MM.1S (cell line): ENCODE data around the gene MAGI2.

Experiments
- DNase-seq: peaks from one replicate; pipeline ENCODE4 v3.0.0-alpha.2; 2015
- H2AFZ ChIP-seq: fragments of 300-600 bp; sonication (generic); 2 replicates; pipeline ENCODE4 v1.6.0; 2016; ENCODE audit warnings: antibody characterized with exemption, low read length
- H3F3A ChIP-seq: fragments of 300-600 bp; sonication (generic); 2 replicates; pipeline ENCODE4 v1.6.1; 2016; ENCODE audit warnings: mild to moderate bottlenecking, antibody characterized with exemption, low read length, moderate library complexity, mixed read lengths; ENCODE audit not compliant: insufficient read depth
- H3K27ac ChIP-seq: fragments of 300-600 bp; sonication (generic); 2 replicates; pipeline ENCODE4 v1.5.1; 2016; ENCODE audit warnings: mild to moderate bottlenecking, low read length
- H3K27me3 ChIP-seq: fragments of 300-600 bp; sonication (generic); replicated peaks from 2 replicates; pipeline ENCODE4 v1.6.0; 2016; ENCODE audit warnings: low read length; ENCODE audit not compliant: insufficient read depth
- H3K36me3 ChIP-seq: fragments of 300-600 bp; sonication (generic); replicated peaks from 2 replicates; pipeline ENCODE4 v1.6.1; 2016; ENCODE audit warnings: mild to moderate bottlenecking, low read length, mixed read lengths; ENCODE audit not compliant: insufficient read depth
- H3K4me1 ChIP-seq: fragments of 300-600 bp; sonication (generic); 2 replicates; pipeline ENCODE4 v1.6.1; 2016; ENCODE audit warnings: low read length, mixed read lengths
- H3K4me2 ChIP-seq: fragments of 300-600 bp; sonication (generic); 2 replicates; pipeline ENCODE4 v1.6.0; 2016; ENCODE audit warnings: low read depth, low read length
- H3K4me3 ChIP-seq: fragments of 300-600 bp; sonication (generic); 2 replicates; pipeline ENCODE4 v1.5.1; 2016; ENCODE audit warnings: low read length, mixed read lengths
- H3K79me2 ChIP-seq: fragments of 300-600 bp; sonication (generic); 2 replicates; pipeline ENCODE4 v1.6.1; 2016; ENCODE audit warnings: mixed run types, low read length, mixed read lengths
- H3K9ac ChIP-seq: fragments of 300-600 bp; sonication (generic); 2 replicates; pipeline ENCODE4 v1.6.1; 2016; ENCODE audit warnings: low read length, mixed read lengths
- H3K9me2 ChIP-seq: fragments of 300-600 bp; sonication (generic); replicated peaks from 2 replicates; pipeline ENCODE4 v1.6.1; 2016; ENCODE audit warnings: mild to moderate bottlenecking, low read length, mixed read lengths; ENCODE audit not compliant: insufficient read depth
- H3K9me3 ChIP-seq: fragments of 300-600 bp; sonication (generic); replicated peaks from 2 replicates; pipeline ENCODE4 v1.6.1; 2016; ENCODE audit warnings: mild to moderate bottlenecking, low read length, mixed read lengths; ENCODE audit not compliant: insufficient read depth
- H4K20me1 ChIP-seq: fragments of 300-600 bp; sonication (generic); 2 replicates; pipeline ENCODE4 v1.6.1; 2016; ENCODE audit warnings: mild to moderate bottlenecking, low read length, moderate library complexity, mixed read lengths; ENCODE audit not compliant: insufficient read depth
- EZH2 ChIP-seq: fragments of 300-600 bp; sonication (generic); optimal IDR thresholded peaks from 2 replicates; pipeline ENCODE3; 2017; ENCODE audit warnings: low read depth, mild to moderate bottlenecking, antibody characterized with exemption, low read length, mixed read lengths
- EZH2phosphoT487 ChIP-seq: fragments of 300-600 bp; sonication (generic); IDR thresholded peaks from 2 replicates; pipeline ENCODE4 v1.6.1; 2018; ENCODE audit warnings: antibody characterized with exemption, low read length
- TF ChIP-seq, protein P1 (sequence below): fragments of 300-600 bp; sonication (generic); IDR thresholded peaks from 2 replicates; pipeline ENCODE4 v1.5.1; 2016; ENCODE audit warnings: antibody characterized with exemption, low read length, mixed read lengths

The MAGI2 gene

DNA sequence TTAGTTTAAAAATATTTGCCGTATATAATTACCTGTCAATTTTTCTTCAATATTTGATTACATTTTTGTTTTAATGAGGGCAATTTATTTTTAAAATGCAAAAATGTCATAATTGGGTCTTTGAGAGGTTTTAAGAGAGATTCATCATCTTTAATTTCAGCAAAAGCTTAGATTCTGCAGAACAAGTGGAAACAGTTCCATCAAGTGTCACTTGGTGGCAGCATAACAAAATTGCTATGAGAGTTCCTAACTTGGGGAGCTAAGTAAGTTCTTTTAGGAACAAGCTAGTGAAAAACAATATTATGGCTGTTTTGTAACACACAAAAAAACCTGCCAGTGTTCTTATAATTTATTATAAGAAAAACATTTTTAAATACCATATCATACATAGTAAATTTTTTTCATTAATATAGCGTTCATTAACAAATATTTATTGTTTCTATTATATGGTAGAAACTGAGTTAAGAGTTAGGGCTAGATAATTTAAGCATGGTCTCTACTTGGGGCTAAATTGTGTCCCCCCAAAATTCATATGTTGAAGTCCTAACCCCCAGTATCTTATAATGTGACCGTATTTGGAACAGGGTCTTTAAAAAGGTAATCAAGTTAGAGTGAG is 155.2 kb downstream of the MAGI2 start:
- H3F3A ChIP-seq, result no peaks in the 10 kb centered on the region

DNA sequence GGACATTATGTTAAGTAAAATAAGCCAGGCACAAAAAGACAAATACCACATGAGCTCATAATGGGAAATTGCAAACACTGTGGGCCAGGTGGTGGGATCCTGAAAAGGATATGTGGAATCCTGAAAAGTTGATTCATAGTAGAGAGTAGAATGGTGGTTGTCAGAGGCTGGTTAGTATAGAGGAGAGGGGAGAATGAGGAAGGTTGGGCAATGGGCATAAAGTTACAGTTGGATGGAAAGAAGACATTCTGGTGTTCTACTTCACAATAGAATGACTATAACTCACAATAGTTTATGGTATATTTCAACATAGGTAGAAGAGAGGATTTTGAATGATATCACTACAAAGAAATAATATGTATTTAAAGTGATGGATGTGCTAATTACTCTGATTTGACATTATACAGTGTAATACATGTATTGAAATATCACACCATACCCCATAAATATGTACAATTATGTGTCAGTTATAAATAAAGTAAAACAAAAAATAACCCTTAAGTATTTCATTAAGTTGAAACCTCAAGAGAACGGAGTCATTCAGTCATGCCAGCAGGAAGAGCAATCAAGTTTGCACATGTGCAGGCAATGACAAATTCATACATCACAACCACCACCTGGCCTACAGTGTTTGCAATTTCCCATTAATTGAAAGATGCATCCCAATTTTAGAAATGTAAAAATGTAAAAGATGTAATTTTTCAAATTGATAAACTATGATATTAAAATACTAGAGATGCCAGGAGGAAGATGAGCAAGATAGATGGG is 156.7 kb downstream of the MAGI2 start:
- no peaks in the 10 kb centered on the region for H3F3A ChIP-seq
- no peak overlapping the region for H3K4me2 ChIP-seq
- no peaks in the 10 kb centered on the region for H3K4me1 ChIP-seq
- H3K27ac ChIP-seq, result no peak overlapping the region
- H3K4me3 ChIP-seq, result no peak overlapping the region
- H3K9me2 ChIP-seq, result no peaks in the 10 kb centered on the region
- no peaks in the 10 kb centered on the region for H4K20me1 ChIP-seq
- H3K36me3 ChIP-seq, result no peaks in the 10 kb centered on the region
- H3K27me3 ChIP-seq, result no peaks in the 10 kb centered on the region
- H3K9ac ChIP-seq, result no peak overlapping the region
- H3K9me3 ChIP-seq, result no peaks in the 10 kb centered on the region
- TF ChIP-seq, protein P1, sequence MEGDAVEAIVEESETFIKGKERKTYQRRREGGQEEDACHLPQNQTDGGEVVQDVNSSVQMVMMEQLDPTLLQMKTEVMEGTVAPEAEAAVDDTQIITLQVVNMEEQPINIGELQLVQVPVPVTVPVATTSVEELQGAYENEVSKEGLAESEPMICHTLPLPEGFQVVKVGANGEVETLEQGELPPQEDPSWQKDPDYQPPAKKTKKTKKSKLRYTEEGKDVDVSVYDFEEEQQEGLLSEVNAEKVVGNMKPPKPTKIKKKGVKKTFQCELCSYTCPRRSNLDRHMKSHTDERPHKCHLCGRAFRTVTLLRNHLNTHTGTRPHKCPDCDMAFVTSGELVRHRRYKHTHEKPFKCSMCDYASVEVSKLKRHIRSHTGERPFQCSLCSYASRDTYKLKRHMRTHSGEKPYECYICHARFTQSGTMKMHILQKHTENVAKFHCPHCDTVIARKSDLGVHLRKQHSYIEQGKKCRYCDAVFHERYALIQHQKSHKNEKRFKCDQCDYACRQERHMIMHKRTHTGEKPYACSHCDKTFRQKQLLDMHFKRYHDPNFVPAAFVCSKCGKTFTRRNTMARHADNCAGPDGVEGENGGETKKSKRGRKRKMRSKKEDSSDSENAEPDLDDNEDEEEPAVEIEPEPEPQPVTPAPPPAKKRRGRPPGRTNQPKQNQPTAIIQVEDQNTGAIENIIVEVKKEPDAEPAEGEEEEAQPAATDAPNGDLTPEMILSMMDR, result no peak
- no peak for TF ChIP-seq EZH2phosphoT487
- no peak for TF ChIP-seq EZH2
- no peak overlapping the region for H2AFZ ChIP-seq
- no peaks in the 10 kb centered on the region for H3K79me2 ChIP-seq
- no peak for DNase-seq

More for the DNA sequence above, 155.2 kb downstream of the MAGI2 start:
- no peak overlapping the region for H3K4me2 ChIP-seq
- no peak overlapping the region for H3K9ac ChIP-seq
- no peaks in the 10 kb centered on the region for H3K9me3 ChIP-seq
- no peak overlapping the region for H2AFZ ChIP-seq
- H3K27me3 ChIP-seq, result no peaks in the 10 kb centered on the region
- H4K20me1 ChIP-seq, result no peaks in the 10 kb centered on the region
- H3K79me2 ChIP-seq, result no peaks in the 10 kb centered on the region
- peak; percentile 57 for DNase-seq
- H3K27ac ChIP-seq, result no peak overlapping the region
- no peaks in the 10 kb centered on the region for H3K36me3 ChIP-seq
- no peaks in the 10 kb centered on the region for H3K9me2 ChIP-seq
- no peak overlapping the region for H3K4me3 ChIP-seq
- TF ChIP-seq EZH2phosphoT487 (no peak), EZH2 (no peak)
- TF ChIP-seq, protein P1, result peak; percentile 67
- no peaks in the 10 kb centered on the region for H3K4me1 ChIP-seq

DNA sequence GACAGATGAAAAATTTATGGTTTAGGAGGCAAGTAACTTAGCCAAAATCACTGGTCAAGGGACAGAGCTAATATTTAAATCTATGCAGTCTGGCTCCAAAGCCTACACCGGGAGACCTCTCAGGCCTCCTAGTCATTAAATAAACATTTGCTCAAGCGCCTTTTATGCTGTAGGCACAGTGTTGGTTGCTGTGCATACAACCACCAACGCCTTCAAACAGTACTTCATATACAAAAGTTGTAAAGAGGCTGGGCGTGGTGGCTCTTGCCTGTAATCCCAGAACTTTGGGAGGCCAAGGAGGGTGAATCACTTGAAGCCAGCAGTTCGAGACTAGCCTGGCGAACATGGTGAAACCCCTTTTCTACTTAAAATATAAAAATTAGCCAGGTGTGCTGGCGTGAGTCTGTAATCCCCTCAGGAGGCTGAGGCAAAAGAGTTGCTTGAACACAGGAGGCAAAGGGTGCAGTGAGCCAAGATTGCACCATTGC is 159.8 kb downstream of the MAGI2 start:
- H3K79me2 ChIP-seq, result no peaks in the 10 kb centered on the region
- H3K27me3 ChIP-seq, result no peaks in the 10 kb centered on the region
- TF ChIP-seq EZH2phosphoT487, result no peak
- TF ChIP-seq, protein P1, result no peak
- no peaks in the 10 kb centered on the region for H3K9me3 ChIP-seq
- no peak overlapping the region for H3K9ac ChIP-seq
- H3K27ac ChIP-seq, result no peak overlapping the region
- no peaks in the 10 kb centered on the region for H3K9me2 ChIP-seq
- no peak for DNase-seq
- H2AFZ ChIP-seq, result no peak overlapping the region
- no peaks in the 10 kb centered on the region for H3F3A ChIP-seq
- no peaks in the 10 kb centered on the region for H4K20me1 ChIP-seq
- H3K36me3 ChIP-seq, result no peaks in the 10 kb centered on the region
- H3K4me2 ChIP-seq, result no peak overlapping the region
- no peaks in the 10 kb centered on the region for H3K4me1 ChIP-seq
- no peak overlapping the region for H3K4me3 ChIP-seq
